HCT116 (cell line): ENCODE data around the gene PLXNB3. TPM values are rescaled to one million over a fixed set of nuclear protein-coding genes. Genes with fewer than 3 reads are reported as not detected.

Experiments
- ATAC-seq: fragments of 200-7000 bp; cut with Tn5 transposase; 2 replicates; pipeline ENCODE4 v1.9.1; 2020; ENCODE audit warnings: mild to moderate bottlenecking, moderate library complexity
- BruUV-seq: library from RNA; stranded (reverse); fragments of 400-500 nt; replicated peaks from 2 replicates; lab custom pipeline; 2021; lab: Mats Ljungman, UMichigan
- CTCF ChIA-PET: fragments of 300-600 bp; sonication (Branson Sonifier 250); formaldehyde crosslinking; loops from one replicate; lab custom pipeline; 2021; ENCODE audit warnings: antibody characterized with exemption; lab: Charles Lee
- POLR2A ChIA-PET: fragments of 300-600, 350-600 bp; sonication (Branson Sonifier 250); formaldehyde crosslinking; loops from one replicate; lab custom pipeline; 2021; ENCODE audit warnings: antibody characterized with exemption; lab: Charles Lee
- RAD21 ChIA-PET, 2 experiments: fragments of 300-600 bp; sonication (Branson Sonifier 250); formaldehyde crosslinking; loops; one replicate each; lab custom pipeline; 2023; ENCODE audit warnings: low total read pairs in 2 of 2; ENCODE audit not compliant: uncharacterized antibody in 2 of 2, unreplicated experiment in 2 of 2, low non-redundant PET in 1 of 2; lab: Charles Lee
- DNase-seq: peaks from one replicate; pipeline ENCODE4 v3.0.0-alpha.2; 2010; ENCODE audit warnings: low read depth, low spot score
- H2AFZ ChIP-seq: fragments of 200-600 bp; shearing (Covaris generic), sonication (generic); 2 replicates; pipeline ENCODE4 v1.6.1; 2017; ENCODE audit warnings: low read depth, mixed run types, mixed read lengths, antibody characterized with exemption, low read length; ENCODE audit not compliant: poor library complexity, severe bottlenecking
- H3K27ac ChIP-seq: 2 replicates; pipeline ENCODE4 v1.5.1; 2012; ENCODE audit warnings: low read depth, low read length
- H3K27me3 ChIP-seq: fragments of 200-600 bp; sonication (generic); 2 replicates; pipeline ENCODE4 v1.6.1; 2016; ENCODE audit warnings: mixed run types, low read length, mixed read lengths; ENCODE audit not compliant: insufficient read depth
- H3K36me3 ChIP-seq, 2 experiments: fragments of 200-500 bp in 1 of 2; fragments of 200-600 bp in 1 of 2; sonication (Bioruptor generic) in 1 of 2; sonication (generic) in 1 of 2; 2 replicates each; pipeline versions ENCODE4 v1.5.1 to v1.6.1; 2014 to 2016; ENCODE audit warnings: low read length in 2 of 2, inconsistent platforms in 1 of 2, mixed read lengths in 1 of 2, mixed run types in 1 of 2; ENCODE audit not compliant: insufficient read depth in 2 of 2, control insufficient read depth in 1 of 2
- H3K4me1 ChIP-seq, 2 experiments: fragments of 200-600 bp in 1 of 2; sonication (generic) in 1 of 2; 2 replicates each; pipeline versions ENCODE4 v1.5.1 to v1.6.1; 2012 to 2017; ENCODE audit warnings: low read length in 2 of 2, inconsistent platforms in 1 of 2, mild to moderate bottlenecking in 1 of 2, mixed read lengths in 1 of 2, mixed run types in 1 of 2, moderate library complexity in 1 of 2; ENCODE audit not compliant: insufficient read depth in 2 of 2, control insufficient read depth in 1 of 2
- H3K4me2 ChIP-seq: fragments of 200-600 bp; sonication (generic); 2 replicates; pipeline ENCODE4 v1.6.1; 2017; ENCODE audit warnings: mixed run types, low read length, mixed read lengths
- H3K4me3 ChIP-seq, 2 experiments: fragments of 200-600 bp in 1 of 2; sonication (generic) in 1 of 2; replicated peaks in 1 of 2; 2 replicates each; pipeline ENCODE4 v1.5.1; 2011 to 2016; ENCODE audit warnings: low read length in 2 of 2, control low read depth in 1 of 2, low read depth in 1 of 2, mild to moderate bottlenecking in 1 of 2, mixed read lengths in 1 of 2, mixed run types in 1 of 2
- H3K79me2 ChIP-seq: fragments of 200-600 bp; sonication (generic); 2 replicates; pipeline ENCODE4 v1.6.1; 2017; ENCODE audit warnings: mild to moderate bottlenecking, mixed run types, low read length, moderate library complexity, mixed read lengths; ENCODE audit not compliant: insufficient read depth
- H3K9ac ChIP-seq: fragments of 200-600 bp; sonication (generic); 2 replicates; pipeline ENCODE4 v1.6.1; 2016; ENCODE audit warnings: low read length, mixed read lengths
- H3K9me2 ChIP-seq: fragments of 200-600 bp; sonication (generic), shearing (Covaris generic); 2 replicates; pipeline ENCODE4 v1.6.1; 2017; ENCODE audit warnings: mixed run types, mild to moderate bottlenecking, moderate library complexity; ENCODE audit not compliant: insufficient read depth
- H3K9me3 ChIP-seq, 2 experiments: fragments of 200-500 bp in 1 of 2; fragments of 200-600 bp in 1 of 2; sonication (Bioruptor generic) in 1 of 2; sonication (generic) in 1 of 2; 2 replicates each; pipeline ENCODE4 v1.6.1; 2014 to 2017; ENCODE audit warnings: low read length in 2 of 2, mixed read lengths in 2 of 2, inconsistent platforms in 1 of 2, low read depth in 1 of 2, mild to moderate bottlenecking in 1 of 2, mixed run types in 1 of 2, moderate library complexity in 1 of 2; ENCODE audit not compliant: control insufficient read depth in 1 of 2, insufficient read depth in 1 of 2
- H4K20me1 ChIP-seq: fragments of 200-600 bp; sonication (generic), shearing (Covaris generic); 2 replicates; pipeline ENCODE4 v1.6.1; 2017; ENCODE audit warnings: mixed run types, mild to moderate bottlenecking, moderate library complexity; ENCODE audit not compliant: insufficient read depth
- CBX3 ChIP-seq: IDR thresholded peaks from 2 replicates; pipeline ENCODE4 v1.6.1; 2012; ENCODE audit warnings: low read depth
- CEBPB ChIP-seq: IDR thresholded peaks from 2 replicates; pipeline ENCODE4 v1.6.1; 2012; ENCODE audit warnings: low read depth
- CTCF ChIP-seq, 3 experiments: fragments of 200-600 bp in 1 of 3; sonication (generic) in 1 of 3; IDR thresholded peaks in 2 of 3; conservative IDR thresholded peaks in 1 of 3; 2 replicates each; pipeline ENCODE4 v1.5.1; 2012 to 2017; ENCODE audit warnings: low read depth in 2 of 3, low read length in 2 of 3, antibody characterized with exemption in 1 of 3, borderline replicate concordance in 1 of 3, control low read depth in 1 of 3, mild to moderate bottlenecking in 1 of 3, mixed read lengths in 1 of 3, mixed run types in 1 of 3, moderate library complexity in 1 of 3; ENCODE audit not compliant: insufficient read depth in 1 of 3
- ELF1 ChIP-seq: IDR thresholded peaks from 2 replicates; pipeline ENCODE4 v1.6.1; 2012; ENCODE audit warnings: low read depth, borderline replicate concordance
- EZH2phosphoT487 ChIP-seq: fragments of 200-600 bp; IDR thresholded peaks from 2 replicates; pipeline ENCODE4 v1.6.1; 2018; ENCODE audit warnings: antibody characterized with exemption, borderline replicate concordance
- MAX ChIP-seq: IDR thresholded peaks from 2 replicates; pipeline ENCODE4 v1.6.1; 2012
- POLR2AphosphoS5 ChIP-seq: IDR thresholded peaks from 2 replicates; pipeline ENCODE4 v1.6.1; 2011; ENCODE audit warnings: mild to moderate bottlenecking, low read depth, low read length, moderate library complexity
- RAD21 ChIP-seq: IDR thresholded peaks from 2 replicates; pipeline ENCODE4 v1.6.1; 2012; ENCODE audit warnings: low read depth, mild to moderate bottlenecking
- REST ChIP-seq: IDR thresholded peaks from 2 replicates; pipeline ENCODE4 v1.6.1; 2012; ENCODE audit warnings: low read depth
- SIN3A ChIP-seq: IDR thresholded peaks from 2 replicates; pipeline ENCODE4 v1.6.1; 2012; ENCODE audit warnings: low read depth
- SRF ChIP-seq: IDR thresholded peaks from 2 replicates; pipeline ENCODE4 v1.6.1; 2012; ENCODE audit warnings: low read depth
- ZFX ChIP-seq: fragments of 450-650 bp; IDR thresholded peaks from 2 replicates; pipeline ENCODE4 v1.6.1; 2017
- intact Hi-C: fragments of 100-400 bp; cut with micrococcal nuclease; formaldehyde crosslinking; loops from 2 replicates; pipeline ENCODE4 v1.10.0; 2022
- total RNA-seq: library from RNA; stranded (reverse); gene quantifications from one replicate; pipeline ENCODE4 v1.2.1, GENCODE V29; 2021; ENCODE audit not compliant: unreplicated experiment
- TF ChIP-seq, protein P1 (sequence below): IDR thresholded peaks from 2 replicates; pipeline ENCODE4 v1.6.1; 2011; ENCODE audit warnings: mild to moderate bottlenecking, low read length, moderate library complexity; ENCODE audit not compliant: insufficient replicate concordance; ENCODE audit errors: extremely low read depth

The PLXNB3 gene
- total RNA-seq, 1 experiment from 2014 or later, result 4.8 TPM

DNA sequence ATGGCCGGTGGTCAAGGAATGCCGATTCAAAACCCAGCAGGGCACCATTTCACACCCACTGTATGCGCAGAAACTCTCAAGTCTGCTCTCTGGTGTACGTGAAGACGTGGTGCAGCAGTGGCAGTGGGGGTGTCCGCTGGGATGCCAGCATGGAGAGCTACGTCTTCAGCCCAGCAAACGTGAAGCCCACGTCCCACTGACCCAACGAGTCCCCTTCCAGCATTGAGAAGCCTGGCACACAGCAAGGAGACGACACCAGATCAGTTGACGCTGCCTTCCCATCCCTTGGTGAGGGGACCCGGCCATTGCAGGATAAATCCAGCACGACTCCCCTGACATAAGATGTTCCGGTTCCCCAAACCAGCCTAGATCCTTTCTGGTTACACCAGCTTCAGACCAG lies 2.2 kb upstream of the PLXNB3 start (continued):
- TF ChIP-seq REST, result no peak

GRCh38 chrX:153762626-153763173 lies 1.3 kb upstream of the PLXNB3 start:
- no peaks in the 10 kb centered on the region for H3K27me3 ChIP-seq
- intact Hi-C loops, result no loop called here
- ChIA-PET RAD21 (no interaction called here), CTCF (interaction anchor here (2.1 kb wide), 1 partner anchor 184 kb away, joined by 8 read pairs; no protein-coding TSS in a partner anchor), POLR2A (no interaction called here)
- no peaks in the 10 kb centered on the region for H3K9me3 ChIP-seq
- no peak overlapping the region for H3K27ac ChIP-seq
- BruUV-seq, result no TSS peak
- H3K9ac ChIP-seq, result no peak overlapping the region
- H3K4me3 ChIP-seq, result no peak overlapping the region
- H3K4me1 ChIP-seq, result peaks cover 0 to 10% of the 10 kb centered on the region in 2 experiments; a peak in 2 of 4 replicates
- no peaks in the 10 kb centered on the region for H3K79me2 ChIP-seq
- H2AFZ ChIP-seq, result no peak overlapping the region
- ATAC-seq (no peak), DNase-seq (no peak)
- no peaks in the 10 kb centered on the region for H3K9me2 ChIP-seq
- no peaks in the 10 kb centered on the region for H4K20me1 ChIP-seq
- no peak overlapping the region for H3K4me2 ChIP-seq
- no peaks in the 10 kb centered on the region for H3K36me3 ChIP-seq
- TF ChIP-seq REST (no peak), POLR2AphosphoS5 (no peak), SIN3A (no peak), RAD21 (no peak), ZFX (no peak), CTCF (IDR thresholded peaks at IDR 0.05 in 2 of 3, conservative IDR thresholded peaks at IDR 0.05 in 1 of 3; ENCODE audit: borderline replicate concordance in 1 of 3, insufficient read depth in 1 of 3, low read depth in 2 of 3, low read length in 2 of 3) (no peak), CEBPB (no peak), CBX3 (no peak), EZH2phosphoT487 (no peak), ELF1 (no peak), SRF (no peak), MAX (no peak)
- TF ChIP-seq, protein P1, sequence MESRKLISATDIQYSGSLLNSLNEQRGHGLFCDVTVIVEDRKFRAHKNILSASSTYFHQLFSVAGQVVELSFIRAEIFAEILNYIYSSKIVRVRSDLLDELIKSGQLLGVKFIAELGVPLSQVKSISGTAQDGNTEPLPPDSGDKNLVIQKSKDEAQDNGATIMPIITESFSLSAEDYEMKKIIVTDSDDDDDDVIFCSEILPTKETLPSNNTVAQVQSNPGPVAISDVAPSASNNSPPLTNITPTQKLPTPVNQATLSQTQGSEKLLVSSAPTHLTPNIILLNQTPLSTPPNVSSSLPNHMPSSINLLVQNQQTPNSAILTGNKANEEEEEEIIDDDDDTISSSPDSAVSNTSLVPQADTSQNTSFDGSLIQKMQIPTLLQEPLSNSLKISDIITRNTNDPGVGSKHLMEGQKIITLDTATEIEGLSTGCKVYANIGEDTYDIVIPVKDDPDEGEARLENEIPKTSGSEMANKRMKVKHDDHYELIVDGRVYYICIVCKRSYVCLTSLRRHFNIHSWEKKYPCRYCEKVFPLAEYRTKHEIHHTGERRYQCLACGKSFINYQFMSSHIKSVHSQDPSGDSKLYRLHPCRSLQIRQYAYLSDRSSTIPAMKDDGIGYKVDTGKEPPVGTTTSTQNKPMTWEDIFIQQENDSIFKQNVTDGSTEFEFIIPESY, result no peak
